Measurements from ENCODE around the gene DCPS. TPM values are rescaled to one million over a fixed set of nuclear protein-coding genes. Genes with fewer than 3 reads are reported as not detected.
"Not testable (repeated sequence)": the region's sequence is repeated elsewhere in the genome, so short reads cannot be mapped to it uniquely, and the experiment has no call there.

Gene DCPS
- total RNA-seq: 10.7 TPM
- long read RNA-seq, transcript DCPS-201 (6 exons, 1,479 nt): major isoform, 8 of 8 reads
- long read RNA-seq, partial matches to known transcripts: 0 of 8 reads
- long read RNA-seq, other reads (novel, unspliced or antisense): 0 of 8 reads

GRCh38 chr11:126303623-126304456, at the start of gene DCPS:
Gene DCPS (plus strand): TSS chr11:126304060. CDS start chr11:126304081, 21 bp downstream.
- DNase-seq (peak; percentile 95), ATAC-seq (ENCODE audit: poor library complexity) (peak; percentile 100)
- intact Hi-C loops (cut with DNase I): no loop called here

- ATAC-seq (ENCODE audit: poor library complexity): no peak
- intact Hi-C loops (cut with DNase I): no loop called here
- DNase-seq: no peak
These were observed 49.0 kb upstream of the DCPS start for GRCh38 chr11:126254819-126255218.

GRCh38 chr11:126255507-126255906, 48.4 kb upstream of the DCPS start:
- intact Hi-C loops (cut with DNase I); ATAC-seq (ENCODE audit: poor library complexity); DNase-seq: not testable (repeated sequence)

- no peak for DNase-seq
- intact Hi-C loops (cut with DNase I): no loop called here
- no peak for ATAC-seq (ENCODE audit: poor library complexity)
These were observed 47.6 kb upstream of the DCPS start for GRCh38 chr11:126256216-126256615.

GRCh38 chr11:126257144-126257543, 46.7 kb upstream of the DCPS start:
- DNase-seq (no peak), ATAC-seq (ENCODE audit: poor library complexity) (no peak)
- intact Hi-C loops (cut with DNase I): no loop called here

- DNase-seq (no peak), ATAC-seq (ENCODE audit: poor library complexity) (no peak)
- intact Hi-C loops (cut with DNase I): no loop called here
These were observed 46.1 kb upstream of the DCPS start for GRCh38 chr11:126257764-126258163.

- ATAC-seq (ENCODE audit: poor library complexity) (no peak), DNase-seq (no peak)
- intact Hi-C loops (cut with DNase I): no loop called here
These were observed 41.6 kb upstream of the DCPS start for GRCh38 chr11:126262216-126262615.

GRCh38 chr11:126263489-126263888, 40.4 kb upstream of the DCPS start:
- intact Hi-C loops (cut with DNase I): no loop called here
- DNase-seq: no peak
- no peak for ATAC-seq (ENCODE audit: poor library complexity)

GRCh38 chr11:126265811-126266210, 38.0 kb upstream of the DCPS start:
- ATAC-seq (ENCODE audit: poor library complexity): no peak
- intact Hi-C loops (cut with DNase I): loop anchor here (5.0 kb wide), 1 partner anchor 54 kb away; the partner anchor contains the start of genes FAM118B and RPUSD4
- no peak for DNase-seq

- intact Hi-C loops (cut with DNase I): loop anchor here (5.0 kb wide), 1 partner anchor 55 kb away; the partner anchor contains the start of genes FAM118B and RPUSD4
- DNase-seq: no peak
- no peak for ATAC-seq (ENCODE audit: poor library complexity)
These were observed 36.2 kb upstream of the DCPS start for GRCh38 chr11:126267650-126268049.

GRCh38 chr11:126268361-126268707, 35.5 kb upstream of the DCPS start:
- DNase-seq (no peak), ATAC-seq (ENCODE audit: poor library complexity) (peak; percentile 19)
- intact Hi-C loops (cut with DNase I): loop anchor here (5.0 kb wide), 1 partner anchor 56 kb away; the partner anchor contains the start of genes FAM118B and RPUSD4

- intact Hi-C loops (cut with DNase I): loop anchor here (5.0 kb wide), 1 partner anchor 57 kb away; the partner anchor contains the start of genes FAM118B and RPUSD4
- DNase-seq: peak; percentile 100
- ATAC-seq (ENCODE audit: poor library complexity): peak; percentile 100
These were observed 34.9 kb upstream of the DCPS start, which contains the start of the genes FOXRED1 and SRPRA for GRCh38 chr11:126268708-126269579. Gene FOXRED1 (plus strand): TSS chr11:126269154. CDS start chr11:126269207, 53 bp downstream. Gene SRPRA (minus strand): TSS chr11:126268895. CDS start chr11:126268804, 91 bp downstream.

- ATAC-seq (ENCODE audit: poor library complexity) (no peak), DNase-seq (no peak)
- intact Hi-C loops (cut with DNase I): no loop called here
These were observed 26.5 kb upstream of the DCPS start for GRCh38 chr11:126277322-126277721.

GRCh38 chr11:126277780-126278179, 26.1 kb upstream of the DCPS start:
- intact Hi-C loops (cut with DNase I): no loop called here
- DNase-seq (no peak), ATAC-seq (ENCODE audit: poor library complexity) (no peak)

GRCh38 chr11:126279191-126279590, 24.7 kb upstream of the DCPS start:
- DNase-seq (no peak), ATAC-seq (ENCODE audit: poor library complexity) (no peak)
- intact Hi-C loops (cut with DNase I): no loop called here

GRCh38 chr11:126280595-126280994, 23.3 kb upstream of the DCPS start:
- DNase-seq (peak; percentile 49), ATAC-seq (ENCODE audit: poor library complexity) (no peak)
- intact Hi-C loops (cut with DNase I): no loop called here

- intact Hi-C loops (cut with DNase I): no loop called here
- no peak for DNase-seq
These were observed 22.6 kb upstream of the DCPS start for GRCh38 chr11:126281245-126281644.

GRCh38 chr11:126281666-126282175, 22.1 kb upstream of the DCPS start:
- intact Hi-C loops (cut with DNase I): no loop called here
- ATAC-seq (ENCODE audit: poor library complexity): no peak
- no peak for DNase-seq

More at GRCh38 chr11:126281245-126281644, 22.6 kb upstream of the DCPS start:
- ATAC-seq (ENCODE audit: poor library complexity): no peak

GRCh38 chr11:126282361-126282735, 21.5 kb upstream of the DCPS start:
- peak; percentile 85 for ATAC-seq (ENCODE audit: poor library complexity)
- peak; percentile 75 for DNase-seq
- intact Hi-C loops (cut with DNase I): no loop called here
